Measurements from ENCODE around the gene FREY1.

Gene FREY1

GRCh38 chr11:45906965-45907611 is at the start of gene FREY1:
Gene FREY1 (minus strand): TSS chr11:45907271. CDS start chr11:45907245, 26 bp downstream.
- no peak for DNase-seq

- DNase-seq = no peak
These were observed 42.9 kb upstream of the FREY1 start for GRCh38 chr11:45949992-45950407.

- DNase-seq = no peak
These were observed 41.3 kb upstream of the FREY1 start for GRCh38 chr11:45948356-45948755.

GRCh38 chr11:45947885-45948284 is 40.8 kb upstream of the FREY1 start:
- no peak for DNase-seq

- DNase-seq = no peak
These were observed 38.4 kb upstream of the FREY1 start for GRCh38 chr11:45945397-45945999.

GRCh38 chr11:45942381-45942780 is 35.3 kb upstream of the FREY1 start:
- DNase-seq = no peak

GRCh38 chr11:45941285-45941684 is 34.2 kb upstream of the FREY1 start:
- DNase-seq = no peak

- DNase-seq = no peak
These were observed 32.8 kb upstream of the FREY1 start for GRCh38 chr11:45939836-45940235.

- DNase-seq = no peak
These were observed 30.8 kb upstream of the FREY1 start for GRCh38 chr11:45937916-45938315.

GRCh38 chr11:45936511-45937054 is 29.5 kb upstream of the FREY1 start:
- DNase-seq = no peak

- no peak for DNase-seq
These were observed 28.4 kb upstream of the FREY1 start for GRCh38 chr11:45935349-45936064.

GRCh38 chr11:45934580-45935318 is 27.7 kb upstream of the FREY1 start:
- DNase-seq = no peak

- no peak for DNase-seq
These were observed 26.9 kb upstream of the FREY1 start for GRCh38 chr11:45933846-45934579.

GRCh38 chr11:45933131-45933831 is 26.2 kb upstream of the FREY1 start:
- DNase-seq = no peak

GRCh38 chr11:45932217-45932616 is 25.1 kb upstream of the FREY1 start:
- no peak for DNase-seq

GRCh38 chr11:45931739-45932138 is 24.7 kb upstream of the FREY1 start:
- no peak for DNase-seq

GRCh38 chr11:45930951-45931570 is 24.0 kb upstream of the FREY1 start:
- no peak for DNase-seq

- no peak for DNase-seq
These were observed 23.1 kb upstream of the FREY1 start for GRCh38 chr11:45930031-45930794.

- DNase-seq = no peak
These were observed 22.5 kb upstream of the FREY1 start for GRCh38 chr11:45929486-45930030.

- no peak for DNase-seq
These were observed 21.6 kb upstream of the FREY1 start for GRCh38 chr11:45928535-45929215.

All from NCI-H526 treated with DMSO at 0.1 percent for 48 hours (cell line).